ENCODE data around the gene HNRNPH2. TPM values are rescaled to one million over a fixed set of nuclear protein-coding genes. Genes with fewer than 3 reads are reported as not detected.

The HNRNPH2 gene
- total RNA-seq, 1 experiment from 2014 or later, result 49.8 TPM

GRCh38 chrX:101415180-101416145, 7.4 kb downstream of the HNRNPH2 start:
- no peaks in the 10 kb centered on the region for H3K9me2 ChIP-seq (ENCODE audit: insufficient read depth)
- ATAC-seq, result peak; percentile 63
- no peaks in the 10 kb centered on the region for H3K9me3 ChIP-seq (ENCODE audit: control insufficient read depth in 1 of 2, insufficient read depth in 1 of 2, low read depth in 1 of 2, low read length in 2 of 2)
- BruUV-seq (replicated peaks), result no TSS peak
- no peaks in the 10 kb centered on the region for H3K27me3 ChIP-seq (ENCODE audit: insufficient read depth, low read length)
- H3K4me3 ChIP-seq (replicated peaks in 1 of 2; ENCODE audit: low read depth in 1 of 2, low read length in 2 of 2), result no peak overlapping the region
- H3K36me3 ChIP-seq (ENCODE audit: control insufficient read depth in 1 of 2, insufficient read depth in 2 of 2, low read length in 2 of 2), result peaks cover 5 to 8% of the 10 kb centered on the region in 2 experiments; a peak in 3 of 4 replicates
- no peaks in the 10 kb centered on the region for H3K4me1 ChIP-seq (ENCODE audit: control insufficient read depth in 1 of 2, insufficient read depth in 2 of 2, low read length in 2 of 2)
- no peak overlapping the region for H3K4me2 ChIP-seq (ENCODE audit: low read length)
- ChIA-PET RAD21 (ENCODE audit: low non-redundant PET in 1 of 2, low total read pairs in 2 of 2, uncharacterized antibody in 2 of 2, unreplicated experiment in 2 of 2) (no interaction called here), CTCF (no interaction called here), POLR2A (no interaction called here)
- H3K27ac ChIP-seq (ENCODE audit: low read depth, low read length), result peak overlapping the region; percentile 40; the same call in 1 of the 2 replicates
- H4K20me1 ChIP-seq (ENCODE audit: insufficient read depth), result no peaks in the 10 kb centered on the region
- DNase-seq (ENCODE audit: low read depth, low spot score), result no peak
- intact Hi-C loops (cut with micrococcal nuclease), result loop anchor here (1.0 to 5.0 kb wide), 2 partner anchors 182 to 388 kb away; no protein-coding TSS in a partner anchor
- no peak overlapping the region for H2AFZ ChIP-seq (ENCODE audit: low read depth, low read length, poor library complexity, severe bottlenecking)
- H3K9ac ChIP-seq (ENCODE audit: low read length), result no peak overlapping the region
- TF ChIP-seq ATF3 (IDR thresholded peaks at IDR 0.05) (no peak), CTCF (IDR thresholded peaks at IDR 0.05 in 2 of 3, conservative IDR thresholded peaks at IDR 0.05 in 1 of 3; ENCODE audit: borderline replicate concordance in 1 of 3, insufficient read depth in 1 of 3, low read depth in 2 of 3, low read length in 2 of 3) (peak; percentile 39 to 72 (median 51); a peak in 5 of 6 replicates), POLR2AphosphoS5 (IDR thresholded peaks at IDR 0.05; ENCODE audit: low read depth, low read length) (no peak), CBX3 (IDR thresholded peaks at IDR 0.05; ENCODE audit: low read depth) (no peak), SIN3A (IDR thresholded peaks at IDR 0.05; ENCODE audit: low read depth) (no peak), EZH2phosphoT487 (IDR thresholded peaks at IDR 0.05; ENCODE audit: borderline replicate concordance) (no peak), RAD21 (IDR thresholded peaks at IDR 0.05; ENCODE audit: low read depth) (peak; percentile 60)
- H3K79me2 ChIP-seq (ENCODE audit: insufficient read depth, low read length), result peaks cover 36% of the 10 kb centered on the region

All from HCT116 (cell line).